SK-N-SH treated with all-trans-retinoic acid at 6 μM for 48 hours (cell line): ENCODE data around the gene SCN7A.

Experiments used
- CSDC2 ChIP-seq: fragments of 250-450 bp; sonication (Bioruptor Pico); IDR thresholded peaks from 2 replicates; pipeline ENCODE4 v1.5.0; 2020; ENCODE audit warnings: mild to moderate bottlenecking, moderate library complexity
- PATZ1 ChIP-seq: fragments of 250-450 bp; sonication (Bioruptor Pico); IDR thresholded peaks from 2 replicates; pipeline ENCODE4 v1.8.0; 2020; ENCODE audit warnings: mild to moderate bottlenecking, moderate library complexity, borderline replicate concordance
- SNAI2 ChIP-seq: fragments of 250-450 bp; sonication (Bioruptor Pico); IDR thresholded peaks from 2 replicates; pipeline ENCODE4 v1.5.0; 2020; ENCODE audit warnings: mild to moderate bottlenecking, moderate library complexity
- TCF4 ChIP-seq: fragments of 250-450 bp; sonication (Bioruptor Pico); IDR thresholded peaks from 2 replicates; pipeline ENCODE4 v1.8.0; 2021; ENCODE audit warnings: mild to moderate bottlenecking, moderate library complexity, borderline replicate concordance
- TOX ChIP-seq: fragments of 250-450 bp; sonication (Bioruptor Pico); IDR thresholded peaks from 2 replicates; pipeline ENCODE4 v1.8.0; 2021; ENCODE audit warnings: mild to moderate bottlenecking, moderate library complexity, borderline replicate concordance
- ZC3H10 ChIP-seq: fragments of 250-450 bp; sonication (Bioruptor Pico); IDR thresholded peaks from 2 replicates; pipeline ENCODE4 v1.5.1; 2021; ENCODE audit warnings: mild to moderate bottlenecking, moderate library complexity
- ZFP3 ChIP-seq: fragments of 250-450 bp; sonication (Bioruptor Pico); IDR thresholded peaks from 2 replicates; pipeline ENCODE4 v1.5.0; 2020; ENCODE audit warnings: mild to moderate bottlenecking, moderate library complexity
- ZFP30 ChIP-seq: fragments of 450-650 bp; formaldehyde crosslinking; IDR thresholded peaks from 2 replicates; pipeline ENCODE4 v1.5.0; 2022; ENCODE audit warnings: mild to moderate bottlenecking, moderate library complexity
- TF ChIP-seq, protein P1 (sequence below): fragments of 250-450 bp; sonication (Bioruptor Pico); IDR thresholded peaks from 2 replicates; pipeline ENCODE4 v1.5.1; 2020; ENCODE audit warnings: low read depth, mild to moderate bottlenecking, moderate library complexity

DNA sequence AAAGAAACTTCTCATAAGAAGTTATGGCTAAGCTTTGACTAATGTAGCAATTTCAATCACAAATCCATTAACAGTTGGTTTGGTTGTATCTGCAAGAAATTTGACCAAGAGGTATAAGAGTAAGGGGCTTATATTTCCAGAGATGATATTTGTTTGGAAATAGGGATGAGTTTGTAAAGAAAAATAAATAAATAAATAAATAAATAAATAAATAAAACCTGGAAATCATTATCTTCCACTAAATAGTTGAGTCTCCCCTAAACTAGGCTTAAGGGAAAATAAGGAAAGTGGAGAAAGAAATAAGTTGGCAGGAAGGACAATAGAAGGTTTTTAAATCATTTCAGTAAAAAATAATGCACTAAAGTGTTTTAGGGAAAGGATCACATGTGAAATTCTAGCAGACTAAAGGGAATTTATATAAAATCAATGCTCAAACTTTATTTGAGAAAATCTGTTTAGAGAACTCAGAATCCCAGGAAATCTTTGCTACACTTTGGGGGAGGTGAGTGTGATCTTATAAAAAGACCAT lies 23.5 kb upstream of the SCN7A start:
- TF ChIP-seq SNAI2, result no peak
- TF ChIP-seq, protein P1, sequence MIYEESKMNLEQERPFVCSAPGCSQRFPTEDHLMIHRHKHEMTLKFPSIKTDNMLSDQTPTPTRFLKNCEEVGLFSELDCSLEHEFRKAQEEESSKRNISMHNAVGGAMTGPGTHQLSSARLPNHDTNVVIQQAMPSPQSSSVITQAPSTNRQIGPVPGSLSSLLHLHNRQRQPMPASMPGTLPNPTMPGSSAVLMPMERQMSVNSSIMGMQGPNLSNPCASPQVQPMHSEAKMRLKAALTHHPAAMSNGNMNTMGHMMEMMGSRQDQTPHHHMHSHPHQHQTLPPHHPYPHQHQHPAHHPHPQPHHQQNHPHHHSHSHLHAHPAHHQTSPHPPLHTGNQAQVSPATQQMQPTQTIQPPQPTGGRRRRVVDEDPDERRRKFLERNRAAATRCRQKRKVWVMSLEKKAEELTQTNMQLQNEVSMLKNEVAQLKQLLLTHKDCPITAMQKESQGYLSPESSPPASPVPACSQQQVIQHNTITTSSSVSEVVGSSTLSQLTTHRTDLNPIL (CRISPR knock-in tag), result no peak
- TF ChIP-seq PATZ1 (CRISPR knock-in tag), result no peak
- no peak for TF ChIP-seq ZFP3 (CRISPR knock-in tag)
- no peak for TF ChIP-seq TOX (CRISPR knock-in tag)
- TF ChIP-seq CSDC2 (CRISPR knock-in tag), result no peak
- TF ChIP-seq ZC3H10 (CRISPR knock-in tag), result no peak
- TF ChIP-seq TCF4 (CRISPR knock-in tag), result no peak
- TF ChIP-seq ZFP30, result no peak
